OCI-LY1 (cell line): ENCODE results near the gene CFAP65.

Experiments used
- EZH2 ChIP-seq: fragments of 200-600 bp; sonication (generic), shearing (Covaris generic); IDR thresholded peaks from 2 replicates; pipeline ENCODE4 v1.8.0; 2017; ENCODE audit warnings: borderline replicate concordance, mixed run types, mild to moderate bottlenecking, antibody characterized with exemption, low read length, moderate library complexity, mixed read lengths
- TF ChIP-seq, protein P1 (sequence below): fragments of 200-600 bp; sonication (generic), shearing (Covaris generic); IDR thresholded peaks from 2 replicates; pipeline ENCODE4 v1.5.1; 2017; ENCODE audit warnings: mild to moderate bottlenecking, antibody characterized with exemption, low read length, moderate library complexity, mixed read lengths

DNA sequence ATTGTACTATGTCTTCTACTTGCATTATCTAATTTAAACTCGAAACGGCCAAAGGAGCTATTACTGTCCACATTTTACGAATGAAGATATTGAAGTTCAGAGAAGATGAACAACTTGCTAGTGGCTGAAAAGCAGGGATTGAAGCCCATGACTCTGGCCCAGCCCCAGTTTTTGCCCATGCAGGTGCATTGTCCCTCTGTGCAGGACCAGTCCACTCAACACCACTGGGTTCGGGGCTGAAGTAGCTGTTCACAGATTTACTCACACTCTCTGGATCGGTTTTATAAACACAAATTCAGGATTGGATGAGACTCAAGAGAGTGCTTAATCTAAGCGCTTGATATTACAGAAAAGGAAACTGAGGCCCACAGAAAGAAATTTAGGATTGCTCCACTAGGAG lies 20.8 kb upstream of the CFAP65 start:
- TF ChIP-seq, protein P1, sequence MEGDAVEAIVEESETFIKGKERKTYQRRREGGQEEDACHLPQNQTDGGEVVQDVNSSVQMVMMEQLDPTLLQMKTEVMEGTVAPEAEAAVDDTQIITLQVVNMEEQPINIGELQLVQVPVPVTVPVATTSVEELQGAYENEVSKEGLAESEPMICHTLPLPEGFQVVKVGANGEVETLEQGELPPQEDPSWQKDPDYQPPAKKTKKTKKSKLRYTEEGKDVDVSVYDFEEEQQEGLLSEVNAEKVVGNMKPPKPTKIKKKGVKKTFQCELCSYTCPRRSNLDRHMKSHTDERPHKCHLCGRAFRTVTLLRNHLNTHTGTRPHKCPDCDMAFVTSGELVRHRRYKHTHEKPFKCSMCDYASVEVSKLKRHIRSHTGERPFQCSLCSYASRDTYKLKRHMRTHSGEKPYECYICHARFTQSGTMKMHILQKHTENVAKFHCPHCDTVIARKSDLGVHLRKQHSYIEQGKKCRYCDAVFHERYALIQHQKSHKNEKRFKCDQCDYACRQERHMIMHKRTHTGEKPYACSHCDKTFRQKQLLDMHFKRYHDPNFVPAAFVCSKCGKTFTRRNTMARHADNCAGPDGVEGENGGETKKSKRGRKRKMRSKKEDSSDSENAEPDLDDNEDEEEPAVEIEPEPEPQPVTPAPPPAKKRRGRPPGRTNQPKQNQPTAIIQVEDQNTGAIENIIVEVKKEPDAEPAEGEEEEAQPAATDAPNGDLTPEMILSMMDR: no peak
- no peak for TF ChIP-seq EZH2
